HL-60 (cell line): ENCODE data around the gene DYTN.

Source experiments
- CTCF ChIP-seq: IDR thresholded peaks from one replicate; pipeline ENCODE4 v1.5.1; 2011; ENCODE audit warnings: low read length, control low read depth, inconsistent platforms; ENCODE audit not compliant: insufficient read depth
- GABPA ChIP-seq: IDR thresholded peaks from 2 replicates; pipeline ENCODE4 v1.6.1; 2012; ENCODE audit warnings: low read depth
- POLR2AphosphoS5 ChIP-seq: IDR thresholded peaks from 2 replicates; pipeline ENCODE4 v1.6.1; 2012; ENCODE audit warnings: low read depth
- REST ChIP-seq: IDR thresholded peaks from 2 replicates; pipeline ENCODE4 v1.6.1; 2012; ENCODE audit warnings: low read depth; ENCODE audit not compliant: insufficient replicate concordance
- SPI1 ChIP-seq: IDR thresholded peaks from 2 replicates; pipeline ENCODE4 v1.6.1; 2012; ENCODE audit warnings: low read depth, mild to moderate bottlenecking, borderline replicate concordance

GRCh38 chr2:206707164-206707701, 11.0 kb downstream of the DYTN start:
- no peak for TF ChIP-seq POLR2AphosphoS5
- TF ChIP-seq CTCF, result no peak
- no peak for TF ChIP-seq REST
- TF ChIP-seq GABPA, result no peak
- TF ChIP-seq SPI1, result no peak
